ENCODE data around the gene HSBP1. TPM values are rescaled to one million over a fixed set of nuclear protein-coding genes. Genes with fewer than 3 reads are reported as not detected.

The HSBP1 gene
- total RNA-seq, 1 donor from 2014 or later, result 87.6 TPM

GRCh38 chr16:83807327-83807709 is 460 bp upstream of the HSBP1 start:
- Histone ChIP-seq H3K27ac (no peak overlapping the region), H3K4me2 (peak overlapping the region; percentile 95), H3K9me3 (ENCODE audit: low read depth) (no peaks in the 10 kb centered on the region), H4K20me1 (ENCODE audit: low read depth) (peaks cover 10% of the 10 kb centered on the region), H3K4me1 (peaks cover 4% of the 10 kb centered on the region), H3K4me3 (peak overlapping the region; percentile 86), H3K27me3 (no peaks in the 10 kb centered on the region), H3K36me3 (peaks cover 12% of the 10 kb centered on the region), H2AFZ (replicated peaks) (peak overlapping the region; percentile 80), H3K79me2 (ENCODE audit: low read depth) (peaks cover 40% of the 10 kb centered on the region), H3K9ac (no peak overlapping the region), H3F3A (ENCODE audit: low read depth) (peaks cover 3% of the 10 kb centered on the region)
- Mint-ChIP-seq H3K4me3 (peak overlapping the region; percentile 97), H3K36me3 (peaks cover 19% of the 10 kb centered on the region), H3K9me3 (peaks cover 4% of the 10 kb centered on the region), H3K27ac (peak overlapping the region; percentile 85), H3K4me1 (peaks cover 26% of the 10 kb centered on the region), H3K27me3 (ENCODE audit: insufficient read depth, low read depth) (peaks cover 10% of the 10 kb centered on the region)
- TF ChIP-seq EZH2phosphoT487 (IDR thresholded peaks at IDR 0.05), result no peak
- no peak for DNase-seq (ENCODE audit: low spot score)

GRCh38 chr16:83808573-83809014 is 816 bp downstream of the HSBP1 start:
- H3K4me3 Mint-ChIP-seq, result peak overlapping the region; percentile 97
- Histone ChIP-seq H3K36me3 (peaks cover 12% of the 10 kb centered on the region), H2AFZ (replicated peaks) (peak overlapping the region; percentile 85), H3K27ac (no peak overlapping the region), H3K4me1 (peaks cover 8% of the 10 kb centered on the region), H3K27me3 (no peaks in the 10 kb centered on the region), H3K79me2 (ENCODE audit: low read depth) (peaks cover 40% of the 10 kb centered on the region), H3K9me3 (ENCODE audit: low read depth) (no peaks in the 10 kb centered on the region), H4K20me1 (ENCODE audit: low read depth) (peaks cover 10% of the 10 kb centered on the region), H3F3A (ENCODE audit: low read depth) (peaks cover 13% of the 10 kb centered on the region), H3K4me2 (peak overlapping the region; percentile 95), H3K4me3 (peak overlapping the region; percentile 86), H3K9ac (peak overlapping the region; percentile 79)
- TF ChIP-seq EZH2phosphoT487 (IDR thresholded peaks at IDR 0.05) (no peak), EZH2 (IDR thresholded peaks at IDR 0.05) (no peak), CTCF (IDR thresholded peaks at IDR 0.05) (no peak)
- peaks cover 4% of the 10 kb centered on the region for H3K9me3 Mint-ChIP-seq
- H3K4me1 Mint-ChIP-seq, result peaks cover 34% of the 10 kb centered on the region
- H3K27ac Mint-ChIP-seq, result peak overlapping the region; percentile 62
- peaks cover 10% of the 10 kb centered on the region for H3K27me3 Mint-ChIP-seq (ENCODE audit: insufficient read depth, low read depth)
- peaks cover 25% of the 10 kb centered on the region for H3K36me3 Mint-ChIP-seq
- no peak for DNase-seq (ENCODE audit: low spot score)

- H3K4me1 ChIP-seq, result peaks cover 13% of the 10 kb centered on the region
- H3K36me3 ChIP-seq, result peaks cover 12% of the 10 kb centered on the region
- H3K4me2 ChIP-seq, result peak overlapping the region; percentile 95
- peak overlapping the region; percentile 79 for H3K9ac ChIP-seq
- Mint-ChIP-seq H3K4me3 (peak overlapping the region; percentile 97), H3K9me3 (peaks cover 4% of the 10 kb centered on the region), H3K4me1 (peaks cover 39% of the 10 kb centered on the region), H3K27me3 (ENCODE audit: insufficient read depth, low read depth) (peaks cover 10% of the 10 kb centered on the region), H3K27ac (peak overlapping the region; percentile 62), H3K36me3 (peaks cover 25% of the 10 kb centered on the region)
- TF ChIP-seq EZH2phosphoT487 (IDR thresholded peaks at IDR 0.05) (no peak), CTCF (IDR thresholded peaks at IDR 0.05) (no peak), EZH2 (IDR thresholded peaks at IDR 0.05) (no peak)
- H2AFZ ChIP-seq (replicated peaks), result no peak overlapping the region
- peaks cover 18% of the 10 kb centered on the region for H3F3A ChIP-seq (ENCODE audit: low read depth)
- no peak for DNase-seq (ENCODE audit: low spot score)
- peaks cover 10% of the 10 kb centered on the region for H4K20me1 ChIP-seq (ENCODE audit: low read depth)
- H3K79me2 ChIP-seq (ENCODE audit: low read depth), result peaks cover 40% of the 10 kb centered on the region
- H3K27ac ChIP-seq, result no peak overlapping the region
- H3K4me3 ChIP-seq, result peak overlapping the region; percentile 86
- no peaks in the 10 kb centered on the region for H3K27me3 ChIP-seq
- no peaks in the 10 kb centered on the region for H3K9me3 ChIP-seq (ENCODE audit: low read depth)
Observed at GRCh38 chr16:83809092-83809491, 1.3 kb downstream of the HSBP1 start.

GRCh38 chr16:83810901-83811300 is 3.1 kb downstream of the HSBP1 start:
- H3K27me3 ChIP-seq, result no peaks in the 10 kb centered on the region

More at GRCh38 chr16:83810901-83811300, 3.1 kb downstream of the HSBP1 start:
- H3K4me2 ChIP-seq, result no peak overlapping the region
- H3F3A ChIP-seq (ENCODE audit: low read depth), result peaks cover 28% of the 10 kb centered on the region
- TF ChIP-seq EZH2 (IDR thresholded peaks at IDR 0.05) (no peak), EZH2phosphoT487 (IDR thresholded peaks at IDR 0.05) (no peak), CTCF (IDR thresholded peaks at IDR 0.05) (no peak)
- Mint-ChIP-seq H3K27ac (no peak overlapping the region), H3K4me3 (no peak overlapping the region), H3K4me1 (peaks cover 52% of the 10 kb centered on the region), H3K9me3 (peaks cover 4% of the 10 kb centered on the region), H3K27me3 (ENCODE audit: insufficient read depth, low read depth) (peaks cover 8% of the 10 kb centered on the region), H3K36me3 (peaks cover 25% of the 10 kb centered on the region)
- peaks cover 12% of the 10 kb centered on the region for H3K36me3 ChIP-seq
- no peak for DNase-seq (ENCODE audit: low spot score)
- H3K4me3 ChIP-seq, result no peak overlapping the region
- H4K20me1 ChIP-seq (ENCODE audit: low read depth), result peaks cover 10% of the 10 kb centered on the region
- H3K9ac ChIP-seq, result no peak overlapping the region
- H3K4me1 ChIP-seq, result peaks cover 24% of the 10 kb centered on the region
- no peak overlapping the region for H3K27ac ChIP-seq
- peaks cover 40% of the 10 kb centered on the region for H3K79me2 ChIP-seq (ENCODE audit: low read depth)
- H2AFZ ChIP-seq (replicated peaks), result no peak overlapping the region
- H3K9me3 ChIP-seq (ENCODE audit: low read depth), result no peaks in the 10 kb centered on the region

Data from neural progenitor cell (in vitro differentiated cells).